CD4-positive, alpha-beta T cell treated with Interleukin-4 for 4 hours (primary cell): Measurements from ENCODE around the gene MPHOSPH9.

Source experiments
- DNase-seq: peaks from one replicate; pipeline ENCODE4 v3.0.0-alpha.2; 2020

The MPHOSPH9 gene

DNA sequence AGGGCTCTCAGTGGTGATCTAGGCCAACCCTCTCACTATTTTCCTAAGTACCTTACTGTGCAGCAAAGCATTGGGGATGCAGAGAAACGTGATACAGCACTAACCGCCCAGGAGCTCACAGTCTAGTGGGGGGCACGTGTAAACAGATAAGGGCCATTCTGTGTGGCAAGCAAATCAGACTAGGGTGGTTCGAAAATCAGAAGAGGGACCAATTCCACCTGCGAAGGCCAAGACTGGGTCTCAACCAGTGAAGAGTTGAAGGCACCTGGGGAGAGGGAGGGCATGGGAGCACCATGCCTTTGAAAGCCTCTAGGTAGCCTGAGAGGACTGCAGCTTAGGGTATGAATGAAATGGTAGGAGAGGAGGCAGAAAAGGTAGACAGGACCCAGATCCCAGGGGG lies 84.3 kb downstream of the MPHOSPH9 start:
- DNase-seq: no peak

DNA sequence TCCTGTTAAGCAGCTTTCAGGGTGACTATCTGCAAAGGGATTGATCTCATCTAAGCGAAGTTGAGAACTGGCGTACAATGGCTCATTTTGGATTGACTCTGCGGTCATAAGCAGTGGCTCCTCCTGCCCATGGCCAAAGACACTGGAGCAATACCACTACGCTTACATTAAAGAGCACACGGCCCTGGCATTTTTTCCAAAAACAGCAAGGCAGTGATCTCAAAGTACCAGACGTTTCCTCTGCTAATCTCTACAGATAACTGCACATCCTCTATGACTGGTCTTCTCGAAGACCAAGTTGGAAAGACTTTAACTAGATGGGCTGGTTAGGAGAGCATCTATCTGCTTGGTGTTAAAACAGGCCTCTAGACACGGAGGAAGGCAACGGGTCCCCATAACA lies 84.7 kb downstream of the MPHOSPH9 start:
- no peak for DNase-seq

DNA sequence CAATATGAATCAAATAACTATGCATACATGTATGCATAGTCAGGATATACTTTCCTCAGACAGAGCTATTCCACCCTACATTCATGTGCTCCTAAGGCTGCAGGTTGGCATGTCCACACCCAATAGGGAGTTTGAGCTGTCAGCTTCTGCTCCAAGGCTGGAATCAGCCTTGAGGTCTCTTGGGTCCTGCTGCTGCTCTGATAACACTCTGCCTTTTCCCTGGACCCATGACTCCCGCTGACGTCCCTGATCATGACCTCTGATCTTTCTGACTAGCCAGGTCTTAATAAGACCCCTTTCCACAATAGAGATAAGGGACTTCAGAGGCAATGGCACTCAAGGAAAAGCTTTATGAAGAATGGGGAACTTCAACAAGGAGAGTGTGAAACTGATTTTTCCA lies 87.7 kb downstream of the MPHOSPH9 start:
- DNase-seq: no peak

GRCh38 chr12:123143736-123144461 lies 89.0 kb downstream of the MPHOSPH9 start:
- DNase-seq: no peak

DNA sequence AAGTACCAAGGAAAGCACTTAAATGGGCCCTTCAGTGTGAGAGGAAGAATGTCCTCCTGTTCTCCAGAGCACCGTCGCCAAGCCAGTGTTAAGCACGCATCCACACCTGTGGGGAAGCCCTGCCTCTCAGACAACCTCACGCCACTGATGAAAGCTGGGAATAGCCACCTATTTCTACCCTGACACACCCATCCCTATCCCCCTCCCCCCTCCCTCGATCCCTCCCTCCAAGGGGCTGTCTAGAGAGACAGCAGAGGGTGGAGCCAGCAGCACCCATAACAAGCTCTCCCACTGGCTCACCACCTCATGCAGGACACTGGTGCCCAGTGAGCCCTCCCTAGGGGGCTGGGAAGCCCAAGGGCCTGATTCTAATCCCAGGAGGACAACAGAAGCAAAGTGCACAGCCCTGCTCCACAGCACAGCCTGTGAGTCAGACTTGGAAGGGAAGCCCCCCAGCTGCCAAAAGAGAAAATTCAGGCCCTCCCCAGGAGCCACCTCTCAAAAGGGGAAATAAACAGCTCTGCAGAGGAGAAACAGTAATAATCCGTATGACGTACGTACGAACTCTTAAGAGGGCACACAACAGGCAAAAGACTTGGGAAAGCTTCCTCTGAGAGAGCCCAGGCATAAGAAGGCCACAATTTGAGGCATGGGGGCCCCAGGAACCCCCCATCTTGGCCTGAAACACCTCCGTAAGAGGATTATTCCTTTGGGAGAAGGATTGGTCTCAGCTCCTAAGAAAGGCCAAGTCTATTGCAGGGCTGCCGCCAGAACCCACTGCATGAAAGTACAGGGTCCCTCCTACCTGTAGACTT lies 89.8 kb downstream of the MPHOSPH9 start:
- DNase-seq: no peak

- no peak for DNase-seq
Observed at GRCh38 chr12:123142518-123142840, 90.5 kb downstream of the MPHOSPH9 start.

DNA sequence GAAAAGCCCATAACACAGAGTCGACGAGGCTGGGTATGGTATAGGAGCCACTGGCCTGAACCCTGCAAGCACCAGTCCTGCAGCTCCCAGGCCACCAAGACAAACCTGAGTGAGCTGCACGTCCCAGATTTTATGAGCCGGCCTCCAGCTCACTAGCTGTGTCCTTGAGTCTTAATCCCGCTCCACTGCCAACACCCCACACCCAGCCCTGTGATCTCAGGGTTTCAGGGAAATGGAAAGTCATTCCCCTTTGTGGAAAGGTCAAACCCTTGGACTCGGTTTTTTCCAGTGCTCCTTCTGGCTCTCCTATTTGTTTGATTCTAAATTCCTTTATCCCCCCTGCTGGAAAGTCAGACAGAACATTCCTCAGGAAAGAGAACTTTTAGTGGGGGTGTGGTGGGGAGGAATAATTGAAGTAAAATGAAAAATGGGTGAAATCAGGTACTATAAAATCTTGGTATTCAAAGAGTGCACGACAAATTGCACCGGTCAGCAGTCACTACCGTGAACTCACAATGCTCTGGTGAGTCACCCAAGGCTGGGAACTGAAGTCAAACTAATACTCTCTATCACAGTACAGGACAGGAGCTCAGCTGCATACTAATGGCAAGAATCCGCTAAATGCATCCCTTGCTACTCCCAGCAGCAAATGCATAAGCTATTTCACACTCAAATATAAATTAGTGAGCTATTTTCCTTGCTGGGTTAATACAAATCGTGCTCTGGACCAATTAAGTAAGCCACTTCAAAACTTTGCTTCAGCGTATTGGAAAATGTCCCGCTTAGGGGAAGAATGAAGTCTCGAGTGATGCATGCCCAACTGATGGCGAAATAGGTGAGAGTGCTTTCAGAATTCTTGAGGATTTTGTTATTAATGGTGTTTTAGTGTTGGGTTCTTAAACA lies 91.1 kb downstream of the MPHOSPH9 start:
- DNase-seq: no peak

DNA sequence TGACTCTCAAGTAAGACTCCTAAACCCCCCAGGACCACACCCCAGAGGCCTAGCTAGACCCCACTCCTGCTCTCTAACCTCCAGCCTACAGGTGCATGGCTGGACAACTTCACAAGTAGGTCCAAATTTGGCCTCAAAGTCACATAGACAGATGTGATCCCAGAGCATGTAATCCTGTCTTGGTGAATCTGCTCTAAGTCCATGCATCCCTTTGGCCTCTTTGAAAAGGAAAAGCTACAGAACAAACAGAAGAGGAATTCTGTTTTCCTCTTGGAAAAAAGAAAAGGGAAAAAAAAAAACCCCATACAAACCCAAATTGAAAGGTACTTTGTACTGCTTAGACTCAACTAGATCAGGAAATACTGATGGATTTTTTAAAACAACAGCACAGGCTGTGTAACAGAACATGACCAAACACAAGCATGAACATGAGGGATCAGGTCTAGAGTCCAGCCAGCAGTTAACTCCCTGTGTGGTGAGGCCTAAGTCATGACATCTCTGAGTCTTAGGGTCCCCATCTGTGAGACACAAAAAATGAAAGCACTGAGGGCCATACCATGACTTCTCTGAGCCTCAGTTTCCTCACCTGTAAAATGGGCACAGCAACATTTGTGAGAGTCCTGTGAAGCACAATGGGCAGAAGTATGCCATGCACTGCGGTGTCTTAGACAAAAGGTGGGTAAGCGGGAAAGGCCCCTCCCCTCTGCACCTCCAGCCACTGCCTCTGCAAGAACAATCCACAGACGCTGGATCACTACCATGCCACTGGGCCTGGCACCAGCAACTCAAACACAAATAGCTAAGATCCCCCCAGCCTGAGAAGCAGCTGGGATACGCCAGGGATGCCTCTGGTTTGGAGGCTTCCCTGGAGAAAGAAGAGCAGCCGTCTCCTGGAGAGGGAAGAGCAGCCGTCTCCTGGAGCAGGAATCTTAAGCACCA lies 92.0 kb downstream of the MPHOSPH9 start:
- DNase-seq: no peak

DNA sequence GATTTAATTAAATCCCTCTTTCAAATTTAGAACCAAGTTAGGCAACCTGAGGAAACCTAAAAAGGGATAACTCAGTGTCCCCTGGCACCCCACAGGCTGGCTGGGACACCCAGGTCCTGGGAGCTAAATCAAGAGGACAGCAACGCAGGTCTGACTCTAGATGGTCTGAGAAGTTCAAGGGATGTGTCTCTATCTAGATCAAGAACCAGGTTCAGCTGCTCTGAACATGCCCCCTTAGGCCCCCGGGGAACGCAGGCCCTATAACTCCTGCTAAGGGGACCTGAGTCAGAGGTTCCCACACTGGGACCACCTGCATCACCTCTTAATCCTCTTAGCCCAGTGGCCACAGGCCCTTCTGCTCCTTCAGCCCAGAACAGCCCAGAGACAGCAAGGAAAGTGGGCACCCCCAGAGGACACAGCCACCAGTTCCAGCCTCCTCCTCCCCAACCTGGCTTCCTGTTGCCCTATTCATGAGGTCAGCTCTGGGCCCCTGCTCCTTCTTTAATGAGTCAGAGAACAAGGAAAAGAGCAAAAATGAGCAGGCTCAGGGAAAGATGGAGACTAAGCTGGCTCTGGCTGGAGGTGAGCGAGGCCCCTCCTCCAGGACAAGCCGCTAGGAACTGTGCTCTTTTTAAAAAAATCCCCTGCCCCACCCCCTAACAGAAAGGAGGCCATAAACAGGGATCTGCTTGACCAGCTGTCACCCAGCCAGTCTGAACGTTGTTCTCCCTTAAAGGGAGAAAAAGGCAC lies 92.8 kb downstream of the MPHOSPH9 start:
- DNase-seq: no peak

DNA sequence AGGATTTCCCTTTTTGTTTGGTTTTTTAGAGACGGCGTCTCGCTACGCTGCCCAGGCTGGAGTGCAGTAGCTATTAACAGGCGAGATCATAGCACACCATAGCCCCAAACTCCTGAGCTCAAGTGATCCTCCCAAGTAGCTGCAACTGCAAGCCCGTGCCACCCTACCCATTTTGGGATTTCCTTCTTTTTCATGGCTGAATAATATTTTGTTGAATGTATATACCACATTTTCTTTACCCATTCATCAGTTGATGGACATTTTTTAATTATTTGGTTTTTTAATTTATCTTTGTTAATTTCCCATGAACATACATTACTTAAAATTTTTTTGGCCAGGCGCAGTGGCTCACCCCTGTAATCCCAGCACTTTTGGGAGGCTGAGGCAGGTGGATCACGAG lies 97.3 kb downstream of the MPHOSPH9 start:
- DNase-seq: no peak

DNA sequence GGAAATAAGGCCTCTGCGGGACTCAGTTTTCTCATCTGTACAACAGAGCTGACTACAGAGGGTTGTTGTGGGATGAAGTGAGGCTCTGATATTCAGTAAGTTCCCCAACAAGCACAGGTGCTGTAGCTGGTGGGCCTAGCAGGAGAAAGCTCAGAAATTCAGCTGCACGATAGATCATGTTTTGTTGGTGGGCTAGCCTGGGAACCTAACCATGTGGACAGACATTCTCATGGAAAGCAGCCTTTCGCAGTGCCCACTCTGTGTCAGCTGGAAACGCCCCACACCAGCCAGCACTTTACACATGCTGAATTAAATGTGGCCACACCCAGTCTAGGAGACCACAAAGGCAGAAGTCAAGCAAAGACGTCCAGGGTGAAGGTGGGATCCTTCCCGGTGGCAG lies 98.1 kb downstream of the MPHOSPH9 start:
- no peak for DNase-seq

DNA sequence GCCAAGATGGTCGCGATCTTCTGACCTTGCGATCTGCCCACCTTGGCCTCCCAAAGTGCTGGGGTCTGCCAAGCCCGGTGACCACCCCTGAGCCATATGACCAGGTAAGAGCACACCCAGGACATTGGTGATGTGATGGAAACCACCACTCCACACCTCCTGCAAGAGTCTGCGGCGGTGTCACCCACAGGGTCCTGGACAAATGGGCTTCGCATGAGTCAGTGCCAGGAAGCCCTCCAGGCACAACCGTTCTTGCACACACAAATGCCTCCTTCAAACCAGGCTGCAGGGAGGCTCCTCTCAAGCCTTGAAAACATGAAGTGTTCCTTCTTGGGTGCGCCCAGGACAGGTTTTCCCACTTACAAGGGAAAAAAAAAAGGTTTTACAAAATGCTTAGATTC lies 98.7 kb downstream of the MPHOSPH9 start:
- DNase-seq: no peak

- no peak for DNase-seq
Observed at GRCh38 chr12:123133701-123134100, 99.2 kb downstream of the MPHOSPH9 start.

DNA sequence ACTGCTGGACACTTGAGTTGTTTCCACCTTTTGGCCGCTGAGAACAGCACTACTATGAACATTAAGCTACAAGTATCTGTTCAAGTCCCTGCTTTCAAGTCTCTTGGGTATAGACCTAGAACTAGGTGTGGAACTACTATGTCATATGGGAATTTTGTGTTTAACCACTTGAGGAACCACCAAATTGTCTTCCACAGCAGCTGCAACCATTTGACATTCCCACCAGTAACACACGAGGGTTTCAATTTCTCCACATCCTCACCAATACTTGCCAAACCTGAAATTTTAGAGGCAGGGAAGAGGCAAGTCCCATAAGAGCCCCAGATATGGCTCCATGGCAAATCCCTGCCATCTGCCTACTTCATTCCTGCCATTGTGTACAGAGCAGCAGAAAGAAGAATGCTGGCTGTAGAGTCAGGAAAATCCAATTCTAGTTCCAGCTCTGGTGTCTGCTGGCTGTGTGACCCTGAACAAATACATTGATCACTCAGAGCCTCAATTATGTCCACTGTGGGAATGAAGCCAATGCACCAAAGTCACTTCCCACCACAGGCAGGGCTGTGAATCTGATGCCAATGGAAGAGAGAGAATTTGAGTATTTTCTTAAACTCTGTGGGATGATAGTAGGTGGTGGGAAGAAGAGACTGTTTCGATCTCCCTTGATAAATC lies 99.9 kb downstream of the MPHOSPH9 start:
- DNase-seq: no peak

- peak; percentile 34 for DNase-seq
Observed at GRCh38 chr12:123131879-123132402, 101.0 kb downstream of the MPHOSPH9 start.

DNA sequence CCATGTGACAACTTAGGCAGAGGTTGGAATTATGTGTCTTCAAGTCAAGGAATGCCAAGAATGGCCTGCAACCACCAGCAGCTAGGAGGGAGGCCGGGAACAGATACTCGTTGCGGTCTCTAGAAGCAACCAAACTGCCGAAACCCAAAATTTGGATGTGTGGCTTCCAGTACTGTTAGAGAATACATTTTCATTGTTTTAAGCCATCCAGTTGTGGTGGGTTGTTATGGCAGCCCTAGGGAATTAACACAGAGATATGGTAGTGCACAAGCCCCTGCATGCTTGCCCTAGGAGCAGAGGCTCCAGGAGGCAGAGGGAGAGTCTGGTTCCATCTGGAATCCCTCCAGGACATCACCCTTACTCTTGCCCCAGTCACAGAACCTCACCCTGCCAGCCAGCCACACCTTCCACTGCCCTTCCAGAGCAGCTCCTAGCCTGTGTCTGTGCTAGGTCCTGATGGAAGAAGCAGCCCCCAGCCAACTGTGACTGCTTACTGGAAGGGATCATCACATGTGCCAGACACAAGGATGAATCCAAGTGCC lies 101.6 kb downstream of the MPHOSPH9 start:
- DNase-seq: no peak

DNA sequence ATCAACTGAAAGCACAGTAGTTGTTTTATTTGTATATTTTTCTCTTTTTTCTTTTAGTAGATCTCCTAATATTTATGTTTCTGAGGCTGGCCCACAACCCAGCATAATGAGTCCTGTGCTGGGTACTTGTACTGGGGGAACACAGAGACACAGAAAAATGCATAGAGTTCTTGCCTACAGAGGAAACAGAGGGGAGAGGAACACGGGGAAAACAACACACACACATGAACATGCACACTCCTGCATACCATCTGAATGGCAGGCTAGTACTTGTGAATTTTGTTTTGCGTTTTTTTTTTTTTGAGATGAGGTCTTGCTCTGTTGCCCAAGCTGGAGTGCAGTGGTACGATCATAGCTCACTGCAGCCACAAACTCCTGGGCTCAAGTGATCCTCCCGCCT lies 103.3 kb downstream of the MPHOSPH9 start:
- no peak for DNase-seq

DNA sequence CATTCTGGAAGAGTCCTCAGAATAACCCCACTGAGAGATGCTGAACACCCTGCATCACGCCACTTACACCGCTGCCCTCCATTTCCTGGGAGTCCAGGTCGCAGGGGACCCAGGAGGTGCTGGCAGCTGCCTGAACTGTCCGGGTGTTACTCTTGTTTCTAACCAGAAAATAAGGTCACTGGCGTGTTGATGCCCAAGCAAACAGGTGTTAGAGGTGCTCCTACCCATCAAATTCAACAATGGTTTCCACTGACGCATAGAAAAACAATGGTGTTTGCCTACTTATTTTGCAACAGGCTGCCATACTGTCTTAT lies 105.8 kb downstream of the MPHOSPH9 start:
- DNase-seq: no peak

DNA sequence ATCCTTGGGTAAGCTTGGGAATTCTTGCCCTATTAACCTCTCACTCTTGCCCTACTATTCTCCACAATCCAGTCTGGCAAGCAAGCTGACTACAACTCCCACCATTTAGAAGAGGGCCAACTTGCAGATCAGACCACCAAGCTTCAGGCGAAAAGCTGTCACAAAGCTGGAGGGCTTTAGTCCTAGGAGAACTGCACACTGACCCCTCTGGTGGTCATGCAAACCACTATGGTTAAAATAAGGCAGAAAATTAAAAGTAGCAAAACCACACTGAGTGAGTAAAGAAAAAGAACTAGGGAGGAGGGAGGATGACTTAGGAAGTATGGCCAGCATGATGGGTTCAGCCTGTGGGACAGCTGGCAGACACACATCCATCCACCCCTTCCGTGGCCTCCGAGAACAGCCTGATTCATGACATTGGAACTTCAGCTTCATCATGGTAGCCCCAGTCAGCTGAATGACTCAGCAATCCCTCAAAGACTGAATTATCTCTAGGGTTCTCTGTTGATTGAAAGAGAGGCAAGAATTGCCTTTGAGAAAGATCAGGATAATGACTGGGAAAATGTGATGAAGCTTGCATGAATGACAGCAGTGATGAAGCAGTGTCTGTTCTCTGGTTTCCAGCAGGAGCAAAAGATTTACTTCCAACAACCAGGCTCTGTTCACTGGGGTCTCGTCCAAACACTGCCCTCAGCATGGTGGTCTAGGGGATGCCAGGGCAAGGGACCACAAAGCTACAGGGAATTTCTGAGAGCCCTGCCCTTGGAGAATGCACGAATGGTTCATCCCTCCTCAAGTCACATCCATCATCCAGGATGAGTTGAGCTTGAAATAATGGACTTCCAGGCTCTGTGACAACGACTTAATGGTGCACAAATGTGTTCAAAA lies 106.4 kb downstream of the MPHOSPH9 start:
- DNase-seq: no peak

DNA sequence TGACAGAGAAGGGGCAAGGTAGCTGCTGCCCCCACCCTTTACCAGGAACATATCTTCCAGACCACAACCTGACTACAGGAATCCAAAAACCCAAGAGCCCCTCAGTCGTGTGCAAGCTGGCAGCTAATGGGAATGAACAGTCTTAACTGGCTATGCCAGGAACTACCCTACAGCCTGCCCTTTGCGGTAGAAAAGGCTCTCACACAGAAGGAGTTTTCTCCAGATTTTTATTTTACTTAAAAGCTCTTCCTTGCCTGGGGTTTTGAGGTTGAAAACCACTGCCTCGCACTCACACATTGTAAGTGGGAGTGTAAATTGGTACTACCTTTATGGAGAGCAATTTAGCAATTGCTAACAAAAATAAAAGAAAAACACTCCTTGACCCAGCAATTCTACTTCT lies 110.3 kb downstream of the MPHOSPH9 start:
- no peak for DNase-seq
